HS-5 (cell line): Measurements from ENCODE around the gene CNNM2.
"Not testable (repeated sequence)": the region's sequence is repeated elsewhere in the genome, so short reads cannot be mapped to it uniquely, and the experiment has no call there.

Source experiments
- DNase-seq: peaks from one replicate; pipeline ENCODE4 v3.0.0-alpha.2; 2012; ENCODE audit warnings: low read depth

The CNNM2 gene

DNA sequence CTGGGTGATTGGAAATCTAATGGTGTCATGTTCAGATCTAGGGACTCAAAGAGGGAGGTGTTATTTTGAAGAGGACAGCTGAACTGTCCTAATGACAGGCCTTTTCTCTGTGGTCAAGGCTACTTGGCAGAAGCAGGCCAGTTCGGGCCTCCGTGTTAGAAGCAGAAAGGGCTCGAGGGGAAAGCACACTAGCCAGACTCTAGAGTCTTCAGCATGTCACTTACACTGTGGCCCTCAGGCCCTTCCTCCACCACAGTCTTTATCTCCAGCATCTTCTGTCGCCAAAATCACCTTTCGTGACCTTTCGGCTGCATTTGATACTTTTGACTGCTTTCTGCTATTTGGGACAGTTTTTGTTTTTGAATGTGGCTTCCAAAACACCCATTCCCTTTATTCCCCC, 123.3 kb downstream of the CNNM2 start:
- DNase-seq: no peak

DNA sequence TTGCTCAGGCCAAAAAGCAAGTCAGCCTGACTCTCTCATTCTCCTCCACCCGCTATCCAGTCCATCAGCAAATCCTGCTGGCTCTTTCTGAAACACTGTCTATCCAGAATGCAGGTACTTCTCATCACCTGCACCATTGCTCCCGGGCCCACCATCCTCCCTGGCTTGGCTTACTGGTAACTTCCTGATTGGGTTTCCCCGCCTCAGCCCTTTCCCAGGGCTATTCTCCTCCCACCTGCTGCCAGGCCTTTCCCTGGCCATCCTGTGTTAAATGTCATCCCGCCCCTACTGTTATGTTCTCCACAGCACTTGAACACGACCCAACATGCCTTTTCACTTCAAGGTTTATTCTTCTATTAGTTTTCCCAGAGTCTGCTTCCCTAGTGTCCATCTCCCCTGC, 124.0 kb downstream of the CNNM2 start:
- no peak for DNase-seq

- no peak for DNase-seq
These were observed 124.8 kb downstream of the CNNM2 start for GRCh38 chr10:103042908-103043307.

GRCh38 chr10:103044942-103045489, 126.9 kb downstream of the CNNM2 start:
- no peak for DNase-seq

- DNase-seq: no peak
These were observed 127.9 kb downstream of the CNNM2 start for GRCh38 chr10:103045961-103046360.

GRCh38 chr10:103047381-103047780, 129.3 kb downstream of the CNNM2 start:
- no peak for DNase-seq

DNA sequence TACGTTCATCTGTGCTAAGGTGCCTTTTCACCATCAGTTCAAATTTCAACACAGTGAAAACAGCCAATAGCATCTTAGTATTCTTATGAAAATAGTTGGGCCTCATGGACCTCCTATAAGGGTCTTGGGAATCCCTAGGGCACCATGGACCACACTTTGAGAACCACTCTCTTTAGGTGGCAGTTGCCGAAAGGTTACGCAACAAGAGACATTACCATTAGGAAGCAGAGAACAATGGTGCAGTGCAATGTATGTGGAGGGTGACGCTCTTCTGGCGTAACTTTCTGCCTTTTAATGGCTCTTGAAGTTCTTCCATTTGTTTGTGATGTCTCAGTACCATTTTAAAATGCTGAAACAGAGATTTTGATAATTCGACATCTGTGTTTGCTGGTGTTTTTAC, 131.1 kb downstream of the CNNM2 start:
- DNase-seq: no peak

DNA sequence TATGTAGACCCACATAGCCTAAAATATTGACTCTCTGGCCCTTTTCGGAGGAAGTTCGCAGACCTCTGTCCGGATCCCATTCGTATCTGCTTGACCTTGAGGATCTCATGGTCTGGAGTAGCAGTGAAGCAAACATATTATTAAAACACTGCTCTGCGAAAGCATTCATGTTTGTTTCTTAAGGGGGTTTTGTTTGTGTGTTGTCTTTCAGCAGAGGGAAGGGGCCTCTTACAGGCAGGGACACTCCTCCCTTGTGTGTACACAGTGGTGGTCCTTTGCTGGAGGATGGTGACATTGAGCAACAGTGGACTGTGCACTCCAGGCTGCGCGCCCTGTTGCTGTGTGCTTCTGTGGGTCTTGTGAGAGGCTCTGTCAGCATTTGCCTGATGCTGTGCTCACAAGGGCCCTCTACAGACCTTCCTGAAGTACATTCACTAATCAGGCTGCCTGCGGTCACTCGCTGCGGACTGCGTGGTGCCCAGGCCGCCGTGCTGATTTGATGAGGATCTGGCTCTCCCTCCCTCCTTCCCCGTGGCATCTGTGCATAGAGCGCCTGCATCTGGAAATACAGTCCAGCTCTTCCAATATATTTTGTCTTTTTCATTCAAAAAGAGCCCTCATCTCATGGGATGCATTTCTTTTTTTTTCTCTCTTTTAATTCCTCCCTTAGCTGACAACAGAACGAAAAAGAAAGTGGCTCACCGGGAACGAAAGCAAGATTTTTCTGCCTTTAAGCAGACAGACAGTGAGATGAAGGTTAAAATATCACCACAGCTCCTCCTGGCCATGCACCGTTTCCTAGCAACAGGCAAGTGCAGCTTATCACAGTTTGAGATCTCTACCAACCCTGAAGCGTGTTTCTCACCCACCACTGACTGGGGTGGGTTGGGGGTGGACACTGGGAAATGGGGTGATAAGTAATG, 135.8 kb downstream of the CNNM2 start:
- DNase-seq: no peak

- DNase-seq: no peak
These were observed 136.5 kb downstream of the CNNM2 start for GRCh38 chr10:103054621-103055020.

DNA sequence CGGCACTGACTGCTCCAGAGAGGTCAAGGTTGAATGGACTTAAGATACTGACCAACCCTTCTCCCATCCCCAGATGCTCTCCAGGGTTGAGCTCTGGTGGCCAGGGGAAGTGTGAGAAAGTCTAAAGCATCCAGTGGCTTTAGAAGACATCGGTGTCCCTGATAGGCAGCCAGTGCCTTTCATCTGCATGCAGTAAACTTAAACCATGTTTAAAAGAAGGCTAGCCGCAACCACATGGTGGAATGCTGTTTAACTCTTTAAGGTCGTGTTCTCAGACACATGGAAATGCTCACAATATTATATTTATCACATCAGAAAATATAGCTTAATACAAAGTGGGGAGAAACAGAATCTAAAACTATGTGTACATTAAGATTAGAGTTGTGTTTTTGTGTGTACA, 137.0 kb downstream of the CNNM2 start:
- no peak for DNase-seq

DNA sequence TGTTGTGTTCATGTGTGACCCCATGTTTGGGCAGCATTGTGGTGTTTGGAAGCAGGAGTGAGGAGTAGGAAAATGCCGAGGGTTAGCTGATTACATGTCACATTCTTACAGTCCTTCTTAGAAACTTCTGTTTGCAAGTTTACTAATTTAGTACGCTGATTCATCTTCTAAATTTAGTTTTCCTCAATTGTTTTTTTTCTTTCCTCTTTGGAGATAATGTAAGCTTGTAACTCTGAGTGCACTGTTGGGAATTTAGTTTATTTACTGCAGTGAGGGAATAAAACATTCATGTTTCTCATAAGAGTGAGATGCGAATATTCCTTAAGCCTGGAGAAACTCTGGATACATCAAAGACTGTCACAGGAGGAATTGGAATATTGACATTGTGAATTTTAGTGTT, 139.9 kb downstream of the CNNM2 start:
- no peak for DNase-seq

DNA sequence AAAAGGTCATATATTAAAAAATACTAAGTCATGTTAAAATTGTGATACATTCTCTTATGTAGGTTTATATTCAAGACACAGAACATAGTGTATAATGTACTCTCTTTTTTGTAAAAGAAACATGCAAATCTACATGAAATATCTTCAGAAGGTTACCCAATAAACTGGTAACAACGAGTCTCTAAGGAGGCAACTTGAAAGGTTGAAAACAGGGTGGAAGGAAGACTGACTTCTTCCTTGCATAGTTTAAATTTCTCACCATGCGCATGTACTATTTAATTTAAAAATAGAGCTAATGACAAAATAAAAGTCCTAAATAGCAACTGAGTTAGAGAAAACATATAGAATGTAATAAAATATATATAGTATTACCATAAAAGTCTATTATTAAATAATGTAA, 142.5 kb downstream of the CNNM2 start:
- DNase-seq: no peak

GRCh38 chr10:103062854-103063590, 144.9 kb downstream of the CNNM2 start:
- DNase-seq: no peak

- DNase-seq: no peak
These were observed 146.9 kb downstream of the CNNM2 start for GRCh38 chr10:103064956-103065355.

GRCh38 chr10:103066141-103067098, 148.3 kb downstream of the CNNM2 start:
- no peak for DNase-seq

DNA sequence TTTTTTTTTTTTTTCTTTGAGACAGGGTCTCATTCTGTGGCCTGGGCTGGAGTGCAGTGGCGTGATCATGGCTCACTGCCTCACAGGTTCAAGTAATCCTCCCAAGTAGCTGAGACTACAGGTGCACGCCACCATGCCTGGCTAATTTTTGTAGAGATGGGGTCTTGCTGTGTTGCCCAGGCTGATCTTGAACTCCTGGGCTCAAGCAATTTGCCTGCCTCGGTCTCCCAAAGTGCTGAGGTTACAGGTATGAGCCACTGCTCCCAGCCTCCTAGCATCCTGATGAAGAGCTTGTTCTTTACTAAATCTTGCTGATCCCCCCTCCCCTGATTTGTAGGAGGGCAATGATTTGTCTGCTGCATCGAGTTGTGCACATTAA, 149.0 kb downstream of the CNNM2 start:
- not testable (repeated sequence) for DNase-seq

DNA sequence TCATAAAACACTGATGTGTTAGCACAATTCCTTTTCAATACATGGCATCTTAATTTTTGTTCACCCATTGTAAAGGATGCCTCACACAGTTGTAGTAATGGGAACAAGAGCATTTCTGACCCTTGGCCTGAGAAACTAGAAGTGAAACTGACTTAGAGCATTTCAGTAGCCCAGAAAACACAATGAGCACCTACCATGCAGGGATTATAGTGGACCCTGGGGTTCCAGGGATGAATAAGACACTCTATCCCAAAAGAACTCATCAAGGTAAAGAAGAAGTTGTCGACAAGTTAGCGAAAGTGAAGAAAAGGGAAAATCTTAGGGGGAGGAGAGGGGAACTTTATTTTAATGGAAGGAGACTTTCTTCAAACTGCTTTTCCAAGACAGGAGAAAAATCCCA, 149.4 kb downstream of the CNNM2 start:
- DNase-seq: no peak

GRCh38 chr10:103067956-103068355, 149.9 kb downstream of the CNNM2 start:
- DNase-seq: no peak

DNA sequence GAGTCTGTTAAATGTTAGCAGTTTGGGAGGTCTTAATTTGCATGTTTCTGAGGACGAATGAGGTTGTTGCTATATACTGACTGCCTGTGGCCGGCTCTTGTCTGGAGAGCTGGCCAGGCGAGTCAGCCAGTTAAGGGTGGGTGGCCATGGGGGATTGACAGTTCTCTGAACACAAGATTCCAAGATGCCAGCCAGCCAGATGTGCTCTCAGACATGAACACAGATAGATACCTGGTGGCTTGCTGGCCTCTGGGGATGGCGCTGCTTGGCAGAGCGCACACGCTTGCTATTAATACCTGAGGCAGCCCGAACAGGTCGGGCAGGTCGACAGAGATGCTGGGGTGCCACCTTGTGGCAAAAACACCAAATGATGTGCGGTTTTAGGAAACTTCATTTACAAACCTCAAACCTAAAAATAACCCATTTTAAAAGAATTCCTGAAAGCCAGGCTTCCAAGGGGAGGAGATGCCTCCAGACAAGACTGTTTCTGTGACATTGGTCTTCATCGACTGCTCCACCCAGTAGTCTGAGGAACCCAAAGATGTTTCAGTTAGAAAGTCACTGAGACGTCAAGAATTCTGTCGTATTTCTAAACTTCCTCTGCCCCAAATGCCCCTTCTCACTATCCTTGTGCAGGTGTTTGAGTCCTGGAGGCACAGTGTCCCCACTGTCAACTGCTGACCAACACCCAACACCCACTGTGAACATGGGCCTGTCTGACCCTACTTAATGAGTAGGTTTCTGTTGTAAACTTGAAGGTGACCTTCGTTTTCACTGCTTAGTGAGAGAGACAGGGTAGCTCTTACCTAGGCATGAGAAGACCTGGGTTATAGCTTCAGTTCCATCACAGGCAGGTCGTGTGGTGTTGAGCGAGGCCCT, 151.6 kb downstream of the CNNM2 start:
- peak; percentile 10 for DNase-seq

- no peak for DNase-seq
These were observed 154.2 kb downstream of the CNNM2 start for GRCh38 chr10:103072276-103072675.

DNA sequence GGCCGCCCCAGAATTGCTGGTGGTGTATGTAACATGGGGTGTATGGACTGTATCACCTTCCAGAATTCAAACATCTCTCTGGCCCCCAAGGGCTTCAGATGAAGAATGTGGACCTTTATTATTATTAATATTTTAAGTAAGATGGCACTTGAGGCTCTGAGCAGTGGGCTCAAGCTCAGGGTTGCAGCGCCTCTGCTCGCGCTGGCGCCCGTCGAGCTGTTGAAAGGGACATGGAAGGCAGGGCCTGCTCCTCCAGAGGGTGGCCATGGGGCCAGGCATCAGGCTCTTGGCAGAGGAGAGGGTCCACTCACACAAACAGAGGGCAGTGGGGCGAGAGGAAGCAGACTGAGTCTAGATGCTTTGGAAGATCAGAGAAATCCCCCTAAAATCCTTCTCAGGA, 154.8 kb downstream of the CNNM2 start:
- no peak for DNase-seq
